ENCODE measurements around the gene GRAMD1B. TPM values are rescaled to one million over a fixed set of nuclear protein-coding genes. Genes with fewer than 3 reads are reported as not detected.

Gene GRAMD1B
- polyA plus RNA-seq, 1 experiment: 2.7 TPM

- DNase-seq (ENCODE audit: low read depth, low spot score): no peak
- Histone ChIP-seq H3K27ac (ENCODE audit: low read depth, low read length) (no peak overlapping the region), H3K27me3 (ENCODE audit: control insufficient read depth, insufficient read depth, low read length) (no peaks in the 10 kb centered on the region), H3K9me3 (ENCODE audit: control insufficient read depth, insufficient read depth, low read length) (no peaks in the 10 kb centered on the region), H3K4me3 (ENCODE audit: low read depth, low read length) (no peak overlapping the region)
- TF ChIP-seq CTCF (IDR thresholded peaks at IDR 0.05; ENCODE audit: low read depth, low read length): no peak
- ChIA-PET POLR2A (no interaction called here), CTCF (no interaction called here)
These were observed 181.6 kb downstream of the GRAMD1B start for GRCh38 chr11:123611698-123612097.

- peak; percentile 61 for DNase-seq (ENCODE audit: low read depth, low spot score)
- no peak for TF ChIP-seq CTCF (IDR thresholded peaks at IDR 0.05; ENCODE audit: low read depth, low read length)
- ChIA-PET CTCF (interaction anchor here (0.6 to 3.0 kb wide), 8 partner anchors 23 to 94 kb away, joined by 3 to 13 read pairs (median 4); no protein-coding TSS in a partner anchor), POLR2A (interaction anchor here (1.2 kb wide), 1 partner anchor 16 kb away, joined by 5 read pairs; no protein-coding TSS in a partner anchor)
- Histone ChIP-seq H3K4me3 (ENCODE audit: low read depth, low read length) (no peak overlapping the region), H3K27me3 (ENCODE audit: control insufficient read depth, insufficient read depth, low read length) (no peaks in the 10 kb centered on the region), H3K9me3 (ENCODE audit: control insufficient read depth, insufficient read depth, low read length) (no peaks in the 10 kb centered on the region), H3K27ac (ENCODE audit: low read depth, low read length) (no peak overlapping the region)
These were observed 186.6 kb downstream of the GRAMD1B start for GRCh38 chr11:123616505-123617198.

- H3K9me3 ChIP-seq (ENCODE audit: control insufficient read depth, insufficient read depth, low read length): no peaks in the 10 kb centered on the region
- ChIA-PET CTCF (no interaction called here), POLR2A (no interaction called here)
- H3K27ac ChIP-seq (ENCODE audit: low read depth, low read length): no peak overlapping the region
- no peaks in the 10 kb centered on the region for H3K27me3 ChIP-seq (ENCODE audit: control insufficient read depth, insufficient read depth, low read length)
- H3K4me3 ChIP-seq (ENCODE audit: low read depth, low read length): no peak overlapping the region
- TF ChIP-seq CTCF (IDR thresholded peaks at IDR 0.05; ENCODE audit: low read depth, low read length): no peak
- no peak for DNase-seq (ENCODE audit: low read depth, low spot score)
These were observed 192.5 kb downstream of the GRAMD1B start for GRCh38 chr11:123622576-123622975.

- no peaks in the 10 kb centered on the region for H3K9me3 ChIP-seq (ENCODE audit: control insufficient read depth, insufficient read depth, low read length)
- TF ChIP-seq CTCF (IDR thresholded peaks at IDR 0.05; ENCODE audit: low read depth, low read length): no peak
- ChIA-PET POLR2A (no interaction called here), CTCF (interaction anchor here (0.6 to 2.2 kb wide), 3 partner anchors 16 to 83 kb away, joined by 3 to 6 read pairs (median 5); no protein-coding TSS in a partner anchor)
- no peaks in the 10 kb centered on the region for H3K27me3 ChIP-seq (ENCODE audit: control insufficient read depth, insufficient read depth, low read length)
- H3K27ac ChIP-seq (ENCODE audit: low read depth, low read length): no peak overlapping the region
- H3K4me3 ChIP-seq (ENCODE audit: low read depth, low read length): no peak overlapping the region
- no peak for DNase-seq (ENCODE audit: low read depth, low spot score)
These were observed 194.9 kb downstream of the GRAMD1B start for GRCh38 chr11:123624974-123625373.

- Histone ChIP-seq H3K4me3 (ENCODE audit: low read depth, low read length) (no peak overlapping the region), H3K27me3 (ENCODE audit: control insufficient read depth, insufficient read depth, low read length) (peaks cover 5% of the 10 kb centered on the region), H3K9me3 (ENCODE audit: control insufficient read depth, insufficient read depth, low read length) (no peaks in the 10 kb centered on the region), H3K27ac (ENCODE audit: low read depth, low read length) (no peak overlapping the region)
- POLR2A ChIA-PET: no interaction called here
- CTCF ChIA-PET: interaction anchor here (0.5 to 15.7 kb wide), 5 partner anchors 18 to 787 kb away, joined by 3 to 220 read pairs (median 3); no protein-coding TSS in a partner anchor
- TF ChIP-seq CTCF (IDR thresholded peaks at IDR 0.05; ENCODE audit: low read depth, low read length): no peak
- DNase-seq (ENCODE audit: low read depth, low spot score): peak; percentile 33
These were observed 199.0 kb downstream of the GRAMD1B start for GRCh38 chr11:123628936-123629683.

Data from AG04450 (cell line).